HepG2 (cell line): ENCODE results near the gene PHKG2. TPM values are rescaled to one million over a fixed set of nuclear protein-coding genes. Genes with fewer than 3 reads are reported as not detected.

Experiments used
- BHLHE40 ChIP-seq: IDR thresholded peaks from 2 replicates; pipeline ENCODE4 v1.6.1; 2011; ENCODE audit warnings: low read length, improper control_type of control experiment
- DMAP1 ChIP-seq: IDR thresholded peaks from 2 replicates; pipeline ENCODE4 v1.6.1; 2016
- ELF3 ChIP-seq: IDR thresholded peaks from 2 replicates; pipeline ENCODE4 v1.6.1; 2016; ENCODE audit warnings: missing genetic modification reagents, missing compliant biosample characterization
- GATAD2A ChIP-seq: IDR thresholded peaks from 2 replicates; pipeline ENCODE4 v1.6.1; 2016
- GPN1 ChIP-seq: sonication (generic); formaldehyde crosslinking; IDR thresholded peaks from 2 replicates; pipeline ENCODE4 v1.5.1; 2020; ENCODE audit warnings: missing genetic modification reagents, borderline replicate concordance
- HNF4A ChIP-seq: sonication (generic); formaldehyde crosslinking; IDR thresholded peaks from 2 replicates; pipeline ENCODE4 v1.4.0; 2020; ENCODE audit warnings: missing genetic modification reagents
- HOXA9 ChIP-seq: sonication (generic); formaldehyde crosslinking; IDR thresholded peaks from 2 replicates; pipeline ENCODE4 v1.8.1; 2022; ENCODE audit warnings: missing genetic modification reagents, mild to moderate bottlenecking, moderate library complexity, borderline replicate concordance
- KLF16 ChIP-seq, 2 experiments: sonication (generic) in 1 of 2; formaldehyde crosslinking in 1 of 2; IDR thresholded peaks; 2 replicates each; pipeline versions ENCODE4 v1.6.1 to v1.8.0; 2016 to 2023; ENCODE audit warnings: missing genetic modification reagents in 2 of 2, missing compliant biosample characterization in 1 of 2
- MED1 ChIP-seq: sonication (generic); formaldehyde crosslinking; IDR thresholded peaks from 2 replicates; pipeline ENCODE4 v1.4.0; 2020; ENCODE audit warnings: missing genetic modification reagents
- MZF1 ChIP-seq: sonication (generic); formaldehyde crosslinking; IDR thresholded peaks from 2 replicates; pipeline ENCODE4 v1.8.1; 2023; ENCODE audit warnings: mild to moderate bottlenecking, missing genetic modification reagents, borderline replicate concordance
- PRDM10 ChIP-seq: sonication (generic); formaldehyde crosslinking; IDR thresholded peaks from 2 replicates; pipeline ENCODE4 v1.4.0; 2020; ENCODE audit warnings: low read depth, missing genetic modification reagents
- SALL1 ChIP-seq: sonication (generic); formaldehyde crosslinking; IDR thresholded peaks from 2 replicates; pipeline ENCODE4 v1.8.0; 2022; ENCODE audit warnings: mild to moderate bottlenecking, missing genetic modification reagents
- SCMH1 ChIP-seq: sonication (generic); formaldehyde crosslinking; IDR thresholded peaks from 2 replicates; pipeline ENCODE4 v1.9.0; 2021; ENCODE audit warnings: missing genetic modification reagents, mild to moderate bottlenecking, borderline replicate concordance
- SETDB1 ChIP-seq: sonication (generic); formaldehyde crosslinking; IDR thresholded peaks from 2 replicates; pipeline ENCODE4 v1.5.1; 2020; ENCODE audit warnings: missing genetic modification reagents, mild to moderate bottlenecking, borderline replicate concordance
- SIN3A ChIP-seq: IDR thresholded peaks from 2 replicates; pipeline ENCODE4 v1.6.1; 2011; ENCODE audit warnings: low read depth, mild to moderate bottlenecking, control low read depth, low read length, borderline replicate concordance
- SP4 ChIP-seq: sonication (generic); formaldehyde crosslinking; IDR thresholded peaks from 2 replicates; pipeline ENCODE4 v1.8.1; 2023; ENCODE audit warnings: mild to moderate bottlenecking, missing genetic modification reagents
- ZFP90 ChIP-seq: sonication (generic); formaldehyde crosslinking; IDR thresholded peaks from 2 replicates; pipeline ENCODE4 v1.8.0; 2022; ENCODE audit warnings: missing genetic modification reagents, mild to moderate bottlenecking, inconsistent platforms, borderline replicate concordance
- ZNF20 ChIP-seq: sonication (generic); formaldehyde crosslinking; IDR thresholded peaks from 2 replicates; pipeline ENCODE4 v1.4.0; 2020; ENCODE audit warnings: mild to moderate bottlenecking, moderate library complexity, missing genetic modification reagents
- ZNF503 ChIP-seq: sonication (generic); formaldehyde crosslinking; IDR thresholded peaks from 2 replicates; pipeline ENCODE4 v1.4.0; 2020; ENCODE audit warnings: missing genetic modification reagents
- ZNF547 ChIP-seq: sonication (generic); formaldehyde crosslinking; IDR thresholded peaks from 2 replicates; pipeline ENCODE4 v1.5.1; 2020; ENCODE audit warnings: mild to moderate bottlenecking, missing genetic modification reagents
- polyA plus RNA-seq, 8 experiments: library from polyadenylated mRNA; depleted of rRNA in 3 of 8; stranded (reverse) in 7 of 8; unstranded in 1 of 8; fragments of >200 nt; fragmentation: Illumina TruSeq in 4 of 8; extraction: Trizol in 4 of 8; gene quantifications; 2 replicates each; pipeline versions ENCODE4 v1.2.1 to v1.2.3, GENCODE V29; 2011 to 2016; ENCODE audit warnings: low read depth in 4 of 8, missing spikeins in 1 of 8, mixed read lengths in 1 of 8; ENCODE audit not compliant: insufficient read depth in 1 of 8
- total RNA-seq, 5 experiments: library from RNA; depleted of rRNA; stranded (reverse); fragments of >200 nt; fragmentation: Illumina TruSeq; extraction: Trizol; gene quantifications; 2 replicates each; pipeline ENCODE4 v1.2.3, GENCODE V29; 2016; ENCODE audit warnings: low read depth in 1 of 5
- TF ChIP-seq, protein P1 (sequence below): sonication (generic); formaldehyde crosslinking; conservative IDR thresholded peaks from 2 replicates; pipeline ENCODE4 v1.4.0; 2020; ENCODE audit warnings: missing genetic modification reagents

Gene PHKG2
- total and polyA plus RNA-seq, 2 of the 13 experiments (the other 11 are each of a cell fraction or from before 2014, with no cell fraction given), result 37.4 to 42.1 TPM

- TF ChIP-seq, protein P1, sequence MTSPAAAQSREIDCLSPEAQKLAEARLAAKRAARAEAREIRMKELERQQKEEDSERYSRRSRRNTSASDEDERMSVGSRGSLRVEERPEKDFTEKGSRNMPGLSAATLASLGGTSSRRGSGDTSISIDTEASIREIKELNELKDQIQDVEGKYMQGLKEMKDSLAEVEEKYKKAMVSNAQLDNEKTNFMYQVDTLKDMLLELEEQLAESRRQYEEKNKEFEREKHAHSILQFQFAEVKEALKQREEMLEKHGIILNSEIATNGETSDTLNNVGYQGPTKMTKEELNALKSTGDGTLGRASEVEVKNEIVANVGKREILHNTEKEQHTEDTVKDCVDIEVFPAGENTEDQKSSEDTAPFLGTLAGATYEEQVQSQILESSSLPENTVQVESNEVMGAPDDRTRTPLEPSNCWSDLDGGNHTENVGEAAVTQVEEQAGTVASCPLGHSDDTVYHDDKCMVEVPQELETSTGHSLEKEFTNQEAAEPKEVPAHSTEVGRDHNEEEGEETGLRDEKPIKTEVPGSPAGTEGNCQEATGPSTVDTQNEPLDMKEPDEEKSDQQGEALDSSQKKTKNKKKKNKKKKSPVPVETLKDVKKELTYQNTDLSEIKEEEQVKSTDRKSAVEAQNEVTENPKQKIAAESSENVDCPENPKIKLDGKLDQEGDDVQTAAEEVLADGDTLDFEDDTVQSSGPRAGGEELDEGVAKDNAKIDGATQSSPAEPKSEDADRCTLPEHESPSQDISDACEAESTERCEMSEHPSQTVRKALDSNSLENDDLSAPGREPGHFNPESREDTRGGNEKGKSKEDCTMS (CRISPR knock-in tag), result no peak
- TF ChIP-seq BHLHE40 (peak; percentile 35; the same call in 1 of the 2 replicates), HOXA9 (CRISPR knock-in tag) (peak; percentile 88; the same call in 1 of the 2 replicates), SIN3A (peak; percentile 89; the same call in 1 of the 2 replicates), GATAD2A (CRISPR knock-in tag) (peak; percentile 84), ZNF503 (no peak), SCMH1 (CRISPR knock-in tag) (no peak), ZNF547 (CRISPR knock-in tag) (0 out of 2 replicates have a peak, but pooled peaks have one; percentile 16), PRDM10 (peak; percentile 94), ZFP90 (peak; percentile 90; the same call in 1 of the 2 replicates), GPN1 (0 out of 2 replicates have a peak, but pooled peaks have one; percentile 49), SP4 (no peak), KLF16 (CRISPR knock-in tag; IDR thresholded peaks at IDR 0.05) (peak in 1 of 2 experiments; percentile 95; a peak in 2 of 4 replicates), SALL1 (CRISPR knock-in tag) (peak; percentile 80), MZF1 (CRISPR knock-in tag) (peak; percentile 85; the same call in 1 of the 2 replicates), MED1 (CRISPR knock-in tag) (peak; percentile 83), DMAP1 (CRISPR knock-in tag) (peak; percentile 74), SETDB1 (CRISPR knock-in tag) (no peak), ELF3 (CRISPR knock-in tag) (peak; percentile 96), ZNF20 (CRISPR knock-in tag) (0 out of 2 replicates have a peak, but pooled peaks have one; percentile 64), HNF4A (CRISPR knock-in tag) (peak; percentile 63)
These were observed 38.8 kb downstream of the PHKG2 start, which contains the start of gene ZNF629 (continued) for GRCh38 chr16:30786936-30787612.
